Liver (tissue), 2 donors: Measurements from ENCODE around the gene GIMAP5.

Source experiments
- YY1 ChIP-seq: IDR thresholded peaks from 2 replicates; pipeline ENCODE4 v1.6.1; 2016; ENCODE audit warnings: antibody characterized with exemption, mild to moderate bottlenecking
- TF ChIP-seq, protein P1 (sequence below): fragments of 150-350 bp; IDR thresholded peaks from 2 replicates; pipeline ENCODE4 v1.5.1; 2017; ENCODE audit warnings: improper control_type of control experiment, low read depth, low read length; ENCODE audit not compliant: missing input control
- TF ChIP-seq, protein P2 (sequence below): IDR thresholded peaks from 2 replicates; pipeline ENCODE4 v1.6.1; 2016; ENCODE audit warnings: antibody characterized with exemption
- donor health status: healthy.

DNA sequence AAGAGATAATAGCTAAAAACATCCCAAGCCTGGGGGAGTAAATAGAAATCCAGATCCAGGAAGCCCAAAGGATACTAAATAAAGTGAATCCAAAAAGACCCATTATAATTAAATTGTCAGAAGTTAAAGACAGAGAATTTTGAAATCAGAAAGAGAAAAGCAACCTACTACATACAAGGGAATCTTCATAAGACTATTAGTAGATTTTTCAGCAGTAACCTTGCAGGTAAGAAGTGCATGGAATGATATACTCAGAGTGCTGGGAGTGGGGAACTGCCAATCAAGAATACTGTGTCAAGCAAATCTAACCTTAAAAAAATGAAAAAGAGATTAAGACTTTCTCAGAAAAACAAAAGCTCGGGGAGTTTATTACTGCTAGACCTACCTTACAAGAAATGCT, 34.0 kb upstream of the GIMAP5 start:
- TF ChIP-seq, protein P1, sequence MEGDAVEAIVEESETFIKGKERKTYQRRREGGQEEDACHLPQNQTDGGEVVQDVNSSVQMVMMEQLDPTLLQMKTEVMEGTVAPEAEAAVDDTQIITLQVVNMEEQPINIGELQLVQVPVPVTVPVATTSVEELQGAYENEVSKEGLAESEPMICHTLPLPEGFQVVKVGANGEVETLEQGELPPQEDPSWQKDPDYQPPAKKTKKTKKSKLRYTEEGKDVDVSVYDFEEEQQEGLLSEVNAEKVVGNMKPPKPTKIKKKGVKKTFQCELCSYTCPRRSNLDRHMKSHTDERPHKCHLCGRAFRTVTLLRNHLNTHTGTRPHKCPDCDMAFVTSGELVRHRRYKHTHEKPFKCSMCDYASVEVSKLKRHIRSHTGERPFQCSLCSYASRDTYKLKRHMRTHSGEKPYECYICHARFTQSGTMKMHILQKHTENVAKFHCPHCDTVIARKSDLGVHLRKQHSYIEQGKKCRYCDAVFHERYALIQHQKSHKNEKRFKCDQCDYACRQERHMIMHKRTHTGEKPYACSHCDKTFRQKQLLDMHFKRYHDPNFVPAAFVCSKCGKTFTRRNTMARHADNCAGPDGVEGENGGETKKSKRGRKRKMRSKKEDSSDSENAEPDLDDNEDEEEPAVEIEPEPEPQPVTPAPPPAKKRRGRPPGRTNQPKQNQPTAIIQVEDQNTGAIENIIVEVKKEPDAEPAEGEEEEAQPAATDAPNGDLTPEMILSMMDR, result no peak
- TF ChIP-seq, protein P2, sequence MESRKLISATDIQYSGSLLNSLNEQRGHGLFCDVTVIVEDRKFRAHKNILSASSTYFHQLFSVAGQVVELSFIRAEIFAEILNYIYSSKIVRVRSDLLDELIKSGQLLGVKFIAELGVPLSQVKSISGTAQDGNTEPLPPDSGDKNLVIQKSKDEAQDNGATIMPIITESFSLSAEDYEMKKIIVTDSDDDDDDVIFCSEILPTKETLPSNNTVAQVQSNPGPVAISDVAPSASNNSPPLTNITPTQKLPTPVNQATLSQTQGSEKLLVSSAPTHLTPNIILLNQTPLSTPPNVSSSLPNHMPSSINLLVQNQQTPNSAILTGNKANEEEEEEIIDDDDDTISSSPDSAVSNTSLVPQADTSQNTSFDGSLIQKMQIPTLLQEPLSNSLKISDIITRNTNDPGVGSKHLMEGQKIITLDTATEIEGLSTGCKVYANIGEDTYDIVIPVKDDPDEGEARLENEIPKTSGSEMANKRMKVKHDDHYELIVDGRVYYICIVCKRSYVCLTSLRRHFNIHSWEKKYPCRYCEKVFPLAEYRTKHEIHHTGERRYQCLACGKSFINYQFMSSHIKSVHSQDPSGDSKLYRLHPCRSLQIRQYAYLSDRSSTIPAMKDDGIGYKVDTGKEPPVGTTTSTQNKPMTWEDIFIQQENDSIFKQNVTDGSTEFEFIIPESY, result no peak
- no peak for TF ChIP-seq YY1
